HG03354 (cell line): Measurements from ENCODE around the gene CCL20.
A peak's percentile ranks its signal among the peaks of the same experiment; 100 is the strongest.
"Not testable (repeated sequence)": the region's sequence is repeated elsewhere in the genome, so short reads cannot be mapped to it uniquely, and the experiment has no call there.

Experiments
- ATAC-seq: cut with Tn5 transposase; IDR thresholded peaks from one replicate; pipeline ENCODE4 v1.9.1; 2021; ENCODE audit warnings: mild to moderate bottlenecking; ENCODE audit not compliant: unreplicated experiment, poor library complexity, severe bottlenecking

Gene CCL20

DNA sequence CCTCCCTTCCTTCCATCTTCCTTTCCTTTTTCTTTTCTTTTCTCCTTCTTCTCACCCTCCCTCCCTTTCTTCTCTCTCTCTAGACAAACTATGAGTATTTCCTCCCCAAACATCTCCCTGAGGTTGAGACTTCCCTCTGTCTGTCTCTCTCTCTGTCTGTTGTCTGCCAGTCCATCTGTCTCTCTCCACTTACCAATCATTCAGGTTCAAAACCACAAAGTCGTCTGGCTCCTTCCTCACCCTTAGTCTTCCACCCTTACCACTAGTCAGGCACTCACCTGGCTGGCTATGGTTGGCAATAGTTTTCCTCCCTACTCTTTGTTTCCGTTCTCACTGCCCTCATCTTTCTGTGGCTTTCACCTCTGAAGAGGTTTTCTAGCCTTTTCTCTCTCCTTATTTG is 12.9 kb downstream of the CCL20 start:
- no peak for ATAC-seq

DNA sequence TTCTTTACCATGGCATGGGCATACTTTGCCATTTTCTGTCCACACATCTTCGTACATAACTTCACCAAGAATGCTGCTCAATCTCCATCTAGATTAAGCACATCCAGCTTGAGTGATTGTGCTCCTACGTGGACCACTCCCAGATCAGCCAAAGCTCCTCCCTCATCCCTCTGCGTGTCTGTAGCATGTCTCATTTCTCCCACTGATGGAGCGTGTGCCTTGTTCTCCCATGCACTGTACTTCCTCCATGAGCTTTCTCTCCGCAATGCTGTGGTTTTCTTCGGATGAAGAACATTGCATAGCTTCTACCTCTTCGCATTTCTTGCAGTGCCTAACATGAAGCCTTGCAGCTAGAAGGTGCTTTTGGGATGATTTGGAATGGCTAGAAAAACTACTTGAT is 13.5 kb downstream of the CCL20 start:
- ATAC-seq: no peak

DNA sequence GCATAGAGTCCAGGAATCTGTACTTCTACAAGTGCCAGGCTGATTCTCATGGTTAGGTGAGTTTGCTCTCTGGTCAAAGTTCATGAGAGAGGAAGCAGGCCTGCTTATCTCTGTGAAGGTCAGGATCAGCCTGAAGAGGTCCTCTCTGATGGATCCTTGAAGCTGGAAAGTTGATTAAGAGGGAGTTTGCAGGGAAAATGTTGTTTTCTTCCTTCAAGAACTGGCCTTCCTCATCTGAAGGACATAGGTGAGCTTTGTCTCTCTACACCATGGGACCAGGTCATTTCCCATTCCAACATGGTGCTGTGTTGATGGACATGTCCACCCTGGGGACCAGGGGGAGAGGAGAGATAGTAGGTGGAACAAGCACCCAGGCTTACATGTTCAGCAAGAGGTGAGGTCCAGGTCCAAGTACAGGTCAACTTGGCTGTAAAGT is 14.9 kb downstream of the CCL20 start:
- ATAC-seq: no peak

DNA sequence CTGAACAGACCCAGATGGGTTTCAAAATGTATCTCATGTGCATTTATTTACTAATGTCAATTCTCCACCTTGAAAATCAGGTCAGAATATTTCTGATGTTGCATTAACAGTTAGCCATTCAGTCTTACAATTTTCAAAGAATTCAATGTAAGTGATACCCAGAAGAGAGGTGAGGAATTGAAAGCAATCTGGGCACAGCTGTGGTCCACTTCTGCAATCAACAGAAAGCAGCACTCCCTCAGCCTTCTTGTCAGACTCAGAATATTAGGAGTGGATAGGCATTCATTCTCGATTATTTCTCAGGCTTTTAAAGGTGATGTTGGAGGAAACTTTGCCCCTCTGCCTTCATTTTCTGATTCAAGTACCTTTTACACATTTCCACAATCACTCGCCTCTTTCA is 15.7 kb downstream of the CCL20 start:
- ATAC-seq: no peak

DNA sequence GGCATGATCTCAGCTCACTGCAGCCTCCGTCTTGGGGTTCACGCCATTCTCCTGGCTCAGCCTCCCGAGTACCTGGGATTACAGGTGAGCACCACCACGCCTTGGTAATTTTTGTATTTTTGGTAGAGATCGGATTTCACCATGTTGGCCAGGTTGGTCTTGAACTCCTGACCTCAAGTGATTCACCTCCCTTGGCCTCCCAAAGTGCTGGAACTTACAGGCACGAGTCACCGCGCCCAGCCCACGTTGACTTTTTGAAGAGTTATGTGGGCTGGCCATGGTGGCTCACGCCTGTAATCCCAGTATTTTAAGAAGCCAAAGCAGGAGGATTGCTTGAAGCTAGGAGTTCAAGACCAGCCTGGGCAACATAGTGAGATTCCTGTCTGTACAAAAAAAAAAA is 20.8 kb downstream of the CCL20 start:
- ATAC-seq: no peak

DNA sequence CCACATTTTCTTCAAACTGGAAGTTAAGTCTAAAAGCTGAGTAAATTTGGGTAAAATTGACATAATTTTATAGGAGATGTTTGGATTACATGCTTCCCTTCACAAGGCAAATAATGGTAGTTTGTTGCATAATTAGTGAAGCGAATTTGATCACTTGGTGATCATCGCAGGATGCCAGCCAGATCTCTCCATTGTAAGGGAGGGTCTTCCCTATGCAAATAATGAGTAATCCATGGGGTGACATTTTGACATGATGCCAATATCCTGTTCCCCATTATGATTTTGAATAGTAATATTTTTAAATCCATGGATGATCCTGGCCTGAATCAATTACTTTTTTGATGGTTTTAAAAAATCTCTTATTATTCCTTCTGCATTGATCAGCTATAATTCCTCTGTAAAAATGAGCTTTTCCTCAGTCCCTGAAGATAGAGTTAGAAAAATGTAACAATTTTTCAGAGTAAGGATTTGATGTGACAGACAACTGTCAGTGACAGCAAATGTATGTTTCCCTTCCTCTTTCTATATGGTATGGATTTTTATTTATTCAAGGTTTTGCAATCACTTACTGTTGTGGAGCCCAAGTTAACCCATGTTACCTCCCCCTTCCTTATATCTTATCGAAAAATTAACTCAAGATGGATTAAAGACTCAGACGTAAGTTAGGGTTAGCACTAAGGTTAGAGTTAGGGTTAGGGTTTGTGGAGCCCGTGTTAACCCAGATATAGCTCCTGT is 21.4 kb downstream of the CCL20 start:
- ATAC-seq: no peak

DNA sequence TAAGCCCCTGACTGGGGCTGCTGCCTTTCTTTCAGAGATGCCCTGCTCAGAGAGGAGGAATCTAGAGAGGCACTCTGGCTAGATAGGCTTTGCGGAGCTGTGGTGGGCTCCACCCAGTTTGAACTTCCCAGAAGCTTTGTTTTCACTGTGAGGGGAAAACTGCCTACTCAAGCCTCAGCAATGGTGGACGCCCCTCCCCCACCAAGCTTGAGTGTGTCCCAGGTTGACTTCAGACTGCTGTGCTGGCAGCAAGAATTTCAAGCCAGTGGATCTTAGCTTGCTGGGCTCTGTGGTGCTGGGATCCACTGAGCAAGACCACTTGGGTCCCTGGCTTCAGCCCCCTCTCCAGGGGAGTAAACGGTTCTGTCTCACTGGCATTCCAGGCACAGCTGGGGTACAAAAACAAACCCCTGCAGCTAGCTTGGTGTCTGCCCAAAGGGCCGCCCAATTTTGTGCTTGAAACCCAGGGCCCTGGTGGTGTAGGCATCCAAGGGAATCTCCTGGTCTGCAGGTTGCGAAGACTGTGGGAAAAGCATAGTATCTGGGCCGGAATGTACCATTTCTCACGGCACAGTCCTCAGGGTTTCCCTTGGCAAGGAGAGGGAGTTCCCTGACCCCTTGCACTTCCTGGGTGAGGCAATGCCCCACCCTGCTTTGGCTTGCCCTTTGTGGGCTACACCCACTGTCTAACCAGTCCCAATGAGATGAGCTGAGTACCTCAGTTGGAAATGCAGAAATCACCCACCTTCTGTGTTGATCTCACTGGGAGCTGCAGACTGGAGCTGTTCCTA is 25.9 kb downstream of the CCL20 start:
- ATAC-seq: not testable (repeated sequence)

DNA sequence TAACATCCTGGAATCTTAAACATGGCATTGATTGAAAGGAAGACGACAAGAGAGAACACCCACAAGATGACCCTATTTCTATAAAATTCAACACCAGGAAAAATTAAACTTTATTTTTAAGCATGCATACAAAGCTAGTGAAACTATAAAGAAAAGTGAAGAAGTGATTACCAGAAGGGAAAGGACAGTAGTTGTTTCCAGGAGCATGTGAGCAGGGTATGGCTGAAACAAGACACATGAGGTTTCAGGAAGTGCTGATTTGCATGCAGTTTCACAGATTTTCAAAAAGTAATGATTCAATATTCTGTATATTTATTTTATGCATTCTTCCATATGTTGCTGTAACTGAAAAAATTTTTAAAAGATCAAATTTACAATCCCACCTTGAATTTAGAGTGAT is 33.2 kb downstream of the CCL20 start:
- ATAC-seq: no peak

DNA sequence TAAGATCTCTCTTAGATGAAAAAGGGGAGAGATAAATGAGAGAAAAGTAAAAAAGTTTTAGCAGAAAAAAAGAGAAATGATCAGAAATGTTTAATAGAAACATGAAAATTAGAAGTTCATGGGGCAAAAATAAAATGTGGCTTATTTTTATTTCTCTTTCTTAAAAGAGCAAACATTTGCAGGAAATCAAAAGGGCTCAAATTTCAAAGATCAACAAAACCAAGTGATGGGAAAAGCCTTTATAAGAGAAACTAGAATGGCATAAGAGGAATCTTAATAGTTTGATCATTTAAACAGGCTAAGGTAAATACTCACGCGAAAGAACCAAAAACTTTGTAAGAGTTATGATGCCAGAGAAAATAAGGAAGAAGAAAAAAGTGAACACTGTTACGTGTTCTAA is 34.5 kb downstream of the CCL20 start:
- no peak for ATAC-seq

DNA sequence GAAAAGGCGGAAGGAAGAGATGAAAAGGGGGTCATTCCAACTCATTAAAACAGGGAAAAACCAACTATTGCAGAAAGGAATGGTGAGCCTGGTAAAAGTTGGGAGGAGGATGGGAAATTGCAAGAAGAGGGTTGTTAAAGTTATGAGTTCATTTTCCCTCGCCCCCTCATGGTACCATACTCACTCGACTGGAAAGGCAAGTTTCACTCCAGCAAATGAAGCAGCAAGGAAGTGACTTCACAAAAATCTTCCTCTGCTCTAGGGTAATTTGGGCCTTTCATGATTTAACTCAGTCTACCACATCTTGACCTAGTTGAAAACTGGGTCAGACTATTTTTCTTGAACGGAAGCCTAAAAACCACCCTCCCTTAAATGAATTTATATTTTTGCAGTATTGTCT is 34.9 kb downstream of the CCL20 start:
- no peak for ATAC-seq

DNA sequence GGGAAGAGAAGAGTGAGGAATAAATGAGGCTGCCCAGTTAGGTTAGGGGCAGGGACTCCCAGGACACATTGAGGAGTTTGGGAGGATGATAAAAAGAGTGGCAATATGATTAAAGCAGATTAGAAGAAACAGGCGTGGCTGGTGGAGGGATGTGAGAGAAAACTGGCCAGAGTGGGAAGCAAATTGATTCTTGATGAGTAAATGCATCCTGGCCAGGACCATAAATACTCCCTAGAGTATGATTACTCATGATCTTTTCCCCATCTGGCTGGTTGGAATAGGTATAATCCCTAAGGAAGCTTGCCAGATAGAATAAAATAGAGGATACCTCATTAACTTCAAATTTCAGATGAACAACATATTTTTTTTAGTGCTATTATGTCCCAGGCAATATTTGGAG is 36.3 kb downstream of the CCL20 start:
- ATAC-seq: no peak

DNA sequence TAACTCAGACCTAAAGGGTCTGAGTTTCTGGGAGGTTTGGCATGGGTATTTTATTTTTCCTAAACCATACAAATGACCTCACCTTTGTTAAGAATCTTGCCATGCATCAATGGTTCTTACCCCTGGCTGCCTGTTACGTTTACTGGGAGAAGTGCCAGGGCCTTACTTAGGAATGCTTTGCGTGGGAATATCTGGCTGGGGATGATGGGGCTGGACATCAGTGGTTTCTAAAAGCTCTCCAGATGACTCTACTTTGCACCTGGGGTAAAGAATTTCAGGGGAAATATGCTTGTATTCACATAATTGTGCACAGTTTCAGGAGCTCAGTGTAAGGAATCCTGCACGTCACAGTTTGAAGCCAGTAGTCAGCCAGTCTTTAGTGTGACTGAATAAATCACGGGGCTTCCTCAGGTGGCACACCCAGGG is 39.6 kb downstream of the CCL20 start:
- no peak for ATAC-seq

DNA sequence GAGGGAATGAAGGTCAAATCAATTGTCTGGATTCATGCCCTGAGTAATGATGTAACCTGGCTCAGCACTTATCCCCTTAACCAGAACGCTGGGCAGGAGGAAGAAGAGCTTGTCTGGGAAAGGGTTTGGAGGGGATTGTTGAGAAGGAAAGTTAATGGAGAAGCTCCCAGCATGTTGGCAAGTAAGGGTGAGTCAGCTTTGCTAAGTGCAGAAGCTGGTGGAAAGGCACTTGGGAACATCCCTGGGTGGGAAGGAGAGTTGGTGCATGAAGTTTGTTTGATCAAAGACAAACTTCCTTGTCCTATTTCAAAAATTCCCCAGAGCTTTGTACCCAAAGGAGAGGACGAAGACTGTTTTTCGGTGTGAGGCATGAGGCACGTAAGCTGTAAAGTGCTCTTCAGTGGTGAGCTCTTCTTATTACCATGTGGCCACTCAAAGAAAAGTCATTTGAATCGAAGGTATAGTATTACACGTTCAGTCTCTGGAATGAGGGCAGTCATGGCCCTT is 40.2 kb downstream of the CCL20 start:
- ATAC-seq: no peak

DNA sequence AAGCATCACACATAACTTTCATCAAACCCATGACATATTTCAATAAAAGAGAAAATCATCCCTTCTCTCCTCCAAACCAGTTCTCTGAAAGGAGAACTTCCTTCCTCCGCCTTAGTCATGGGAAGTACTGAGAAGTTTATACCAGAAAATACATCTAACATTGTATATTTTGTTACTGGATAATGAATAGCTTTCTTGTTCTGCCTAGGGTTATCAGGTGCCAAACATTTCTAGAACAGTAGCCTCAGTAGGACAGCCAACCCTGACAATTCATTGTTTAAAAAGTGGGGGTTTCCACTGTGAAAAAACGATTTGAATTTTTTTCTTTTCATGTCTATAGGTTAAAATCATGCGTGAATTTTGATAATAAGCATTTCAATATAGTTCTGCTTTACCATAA is 41.8 kb downstream of the CCL20 start:
- ATAC-seq: no peak

DNA sequence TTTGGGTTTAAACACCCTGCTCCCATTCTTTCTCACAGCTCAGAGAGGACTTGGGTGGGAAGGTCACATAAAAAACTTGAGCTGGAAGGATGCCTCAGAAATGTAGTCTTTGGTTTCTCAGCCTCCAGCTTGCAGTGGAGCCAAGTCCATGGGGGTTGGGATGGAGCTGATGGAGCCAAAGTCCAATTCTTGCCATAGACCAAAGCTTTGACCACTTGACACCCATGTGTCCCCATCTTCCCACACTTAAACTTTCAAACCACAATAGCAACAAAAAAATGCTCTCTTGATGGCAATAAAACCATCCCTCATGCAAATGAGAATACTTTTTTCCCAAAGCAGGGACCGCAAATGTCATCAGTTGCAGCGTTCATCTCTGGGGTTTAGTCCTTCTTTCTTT is 43.1 kb downstream of the CCL20 start:
- no peak for ATAC-seq

DNA sequence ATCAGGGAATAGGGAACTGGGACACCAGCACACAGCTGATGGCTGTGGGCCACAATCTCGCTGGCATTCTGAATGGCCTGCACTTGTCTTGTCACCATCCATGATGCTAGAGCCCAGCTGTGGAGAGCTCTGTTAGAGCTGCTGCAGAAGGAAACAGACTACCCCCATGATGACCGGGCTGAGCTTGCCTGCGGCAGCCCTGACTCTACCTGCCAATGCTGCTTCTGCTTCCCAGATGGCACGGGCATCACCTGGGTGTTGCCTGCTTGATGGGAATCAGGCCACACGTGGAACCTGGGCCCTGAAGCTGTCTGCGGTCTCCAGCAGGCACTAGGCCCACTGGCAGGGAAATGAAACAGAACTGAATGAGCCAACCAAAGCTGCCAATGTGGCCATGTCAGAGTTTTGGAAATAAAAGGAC is 46.6 kb downstream of the CCL20 start:
- ATAC-seq: no peak

DNA sequence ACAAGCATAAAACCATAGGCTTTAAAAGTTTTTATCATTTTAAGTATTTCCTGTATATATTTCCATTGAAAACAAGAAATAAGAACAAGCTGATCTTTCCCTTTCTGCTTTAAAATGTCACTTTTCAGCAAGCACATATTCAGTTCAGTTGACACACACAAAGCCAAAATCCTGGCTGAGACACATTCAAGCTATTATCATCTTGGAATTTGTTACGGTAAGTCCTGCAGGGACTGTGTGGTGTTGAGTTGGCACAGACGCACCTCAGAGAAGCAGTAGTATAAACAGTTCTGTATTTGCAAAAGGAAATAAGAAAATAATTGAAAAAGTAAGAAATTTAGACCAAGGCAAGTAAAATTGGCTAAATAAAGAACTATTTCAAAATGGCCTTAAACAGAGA is 47.4 kb downstream of the CCL20 start:
- no peak for ATAC-seq

DNA sequence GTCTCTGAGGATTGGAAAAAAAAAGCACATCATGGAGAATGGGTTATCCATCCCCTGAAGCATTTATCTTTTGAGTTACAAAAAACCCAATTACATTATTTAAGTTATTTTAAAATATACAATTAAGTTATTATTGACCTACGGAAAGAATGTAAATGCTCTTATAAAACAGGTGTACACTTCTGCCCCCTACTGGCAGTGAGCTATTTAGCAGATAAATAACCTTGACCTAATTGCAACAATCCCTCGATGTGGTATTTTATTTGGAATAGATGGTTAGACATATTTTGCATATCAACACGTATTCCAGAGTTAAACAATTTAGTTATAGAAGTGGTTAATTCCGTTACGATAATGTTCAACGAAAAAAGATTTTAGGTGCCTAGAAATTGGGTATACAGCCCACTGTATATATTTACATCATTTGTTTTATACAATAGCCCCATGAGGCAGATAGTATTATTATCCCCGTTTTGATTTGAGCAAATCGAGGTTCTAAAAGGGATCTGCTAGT is 48.6 kb downstream of the CCL20 start:
- ATAC-seq: peak; percentile 66

DNA sequence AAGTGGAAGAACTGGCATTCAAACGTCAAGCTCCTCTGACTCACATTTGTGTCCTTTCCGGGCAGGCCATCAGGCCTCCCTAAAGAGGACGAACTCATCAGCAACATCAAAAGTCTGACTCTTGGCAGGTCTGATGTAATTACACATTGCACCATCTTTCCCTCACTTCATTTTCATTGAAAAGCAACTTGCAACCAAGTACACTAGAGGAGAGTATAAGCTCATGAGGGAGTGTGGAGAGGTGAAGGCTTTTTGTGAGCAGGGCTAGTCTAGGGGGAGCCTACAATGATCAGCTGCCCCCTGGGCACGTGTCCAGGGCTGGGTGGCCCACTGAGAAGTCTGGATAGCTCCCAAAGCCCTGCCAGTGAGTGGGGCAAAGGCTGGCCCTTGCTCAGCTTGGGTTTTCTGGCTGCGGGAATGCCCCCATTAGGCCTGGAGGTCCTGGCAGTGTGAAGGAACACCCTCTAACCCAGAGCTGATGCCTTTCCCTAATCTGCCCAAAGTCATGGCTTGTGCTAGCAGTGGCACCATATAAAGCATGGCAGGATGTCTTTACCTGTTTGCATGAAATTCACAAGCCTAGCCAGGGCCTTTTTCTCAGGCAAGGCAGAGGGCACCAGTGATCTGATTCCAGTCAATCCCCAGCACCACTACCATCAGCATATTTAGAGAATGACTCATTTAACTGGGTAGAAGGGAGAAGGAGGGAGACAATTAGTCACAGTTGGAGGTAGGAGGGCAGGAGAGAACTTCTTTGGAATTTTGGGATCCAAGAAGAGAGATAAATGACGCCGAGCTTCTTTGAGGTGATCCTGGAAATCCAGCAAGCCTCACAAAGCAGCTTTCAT is 49.3 kb downstream of the CCL20 start:
- no peak for ATAC-seq

DNA sequence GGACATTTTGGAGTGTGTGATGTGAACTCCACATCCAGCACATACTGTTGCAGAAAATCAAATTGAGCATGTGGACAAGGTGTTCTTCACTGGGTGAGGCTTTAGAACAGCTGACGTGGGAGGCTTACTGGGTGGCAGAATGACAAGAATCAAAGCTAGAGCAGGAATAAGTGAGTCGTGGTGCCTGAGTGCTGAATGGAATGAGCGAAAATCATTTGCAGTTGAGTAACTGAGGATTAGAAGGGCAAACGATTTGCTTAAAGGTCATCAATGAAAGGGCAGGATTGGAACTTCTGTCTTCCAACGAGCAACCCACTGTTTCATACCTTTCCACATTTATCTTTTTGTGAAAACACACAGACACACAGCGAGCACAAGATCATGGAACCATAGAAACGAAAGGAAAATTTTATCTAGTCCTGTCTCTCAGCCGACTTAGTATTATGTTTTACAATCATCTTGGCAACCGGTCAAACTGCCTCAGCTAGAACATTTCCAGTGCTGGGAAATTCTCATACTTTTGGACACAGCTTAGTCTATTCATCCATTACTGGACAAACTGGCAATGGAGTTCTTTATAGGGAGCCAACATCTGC is 50.6 kb downstream of the CCL20 start:
- no peak for ATAC-seq
